NB4 (cell line): Measurements from ENCODE around the gene DGKI.

ENCODE experiments used
- DNase-seq: peaks from one replicate; pipeline ENCODE4 v3.0.0; 2010; ENCODE audit warnings: low read depth
- H3K4me3 ChIP-seq: one replicate; pipeline ENCODE4 v1.5.1; 2011; ENCODE audit warnings: mild to moderate bottlenecking, low read depth, low read length, moderate library complexity
- MYC ChIP-seq: IDR thresholded peaks from 2 replicates; pipeline ENCODE4 v1.6.1; 2011; ENCODE audit warnings: low read depth, low read length
- POLR2A ChIP-seq: IDR thresholded peaks from 2 replicates; pipeline ENCODE4 v1.6.1; 2011; ENCODE audit warnings: mild to moderate bottlenecking; ENCODE audit not compliant: insufficient read length; ENCODE audit errors: extremely low read depth
- TF ChIP-seq, protein P1 (sequence below): IDR thresholded peaks from 2 replicates; pipeline ENCODE4 v1.6.1; 2011; ENCODE audit warnings: low read depth, low read length
- TF ChIP-seq, protein P2 (sequence below): IDR thresholded peaks from one replicate; pipeline ENCODE4 v1.5.1; 2012; ENCODE audit warnings: low read depth, low read length

DGKI gene

DNA sequence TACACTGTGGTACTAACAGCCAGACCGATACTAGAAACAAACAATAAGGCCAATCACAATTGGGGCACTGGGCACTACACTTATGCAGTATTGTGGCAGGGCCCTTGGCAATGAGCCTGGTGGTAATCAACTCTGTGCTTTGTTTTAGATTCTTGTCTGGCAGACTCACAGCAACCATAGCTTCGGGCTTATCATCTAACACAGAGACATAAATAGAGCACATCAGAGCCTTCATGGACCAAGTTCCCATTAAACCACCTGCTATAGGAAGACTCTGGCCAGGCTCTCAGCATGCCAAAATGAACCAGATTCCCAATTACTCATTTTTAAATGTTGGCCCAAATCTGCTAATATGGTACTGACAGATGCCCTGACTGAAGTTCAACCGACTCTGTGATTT, 218.6 kb downstream of the DGKI start:
- H3K4me3 ChIP-seq = no peak overlapping the region
- no peak for DNase-seq
- TF ChIP-seq, protein P1, sequence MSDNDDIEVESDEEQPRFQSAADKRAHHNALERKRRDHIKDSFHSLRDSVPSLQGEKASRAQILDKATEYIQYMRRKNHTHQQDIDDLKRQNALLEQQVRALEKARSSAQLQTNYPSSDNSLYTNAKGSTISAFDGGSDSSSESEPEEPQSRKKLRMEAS = no peak
- TF ChIP-seq, protein P2, sequence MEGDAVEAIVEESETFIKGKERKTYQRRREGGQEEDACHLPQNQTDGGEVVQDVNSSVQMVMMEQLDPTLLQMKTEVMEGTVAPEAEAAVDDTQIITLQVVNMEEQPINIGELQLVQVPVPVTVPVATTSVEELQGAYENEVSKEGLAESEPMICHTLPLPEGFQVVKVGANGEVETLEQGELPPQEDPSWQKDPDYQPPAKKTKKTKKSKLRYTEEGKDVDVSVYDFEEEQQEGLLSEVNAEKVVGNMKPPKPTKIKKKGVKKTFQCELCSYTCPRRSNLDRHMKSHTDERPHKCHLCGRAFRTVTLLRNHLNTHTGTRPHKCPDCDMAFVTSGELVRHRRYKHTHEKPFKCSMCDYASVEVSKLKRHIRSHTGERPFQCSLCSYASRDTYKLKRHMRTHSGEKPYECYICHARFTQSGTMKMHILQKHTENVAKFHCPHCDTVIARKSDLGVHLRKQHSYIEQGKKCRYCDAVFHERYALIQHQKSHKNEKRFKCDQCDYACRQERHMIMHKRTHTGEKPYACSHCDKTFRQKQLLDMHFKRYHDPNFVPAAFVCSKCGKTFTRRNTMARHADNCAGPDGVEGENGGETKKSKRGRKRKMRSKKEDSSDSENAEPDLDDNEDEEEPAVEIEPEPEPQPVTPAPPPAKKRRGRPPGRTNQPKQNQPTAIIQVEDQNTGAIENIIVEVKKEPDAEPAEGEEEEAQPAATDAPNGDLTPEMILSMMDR = no peak
- TF ChIP-seq MYC (no peak), POLR2A (no peak)

DNA sequence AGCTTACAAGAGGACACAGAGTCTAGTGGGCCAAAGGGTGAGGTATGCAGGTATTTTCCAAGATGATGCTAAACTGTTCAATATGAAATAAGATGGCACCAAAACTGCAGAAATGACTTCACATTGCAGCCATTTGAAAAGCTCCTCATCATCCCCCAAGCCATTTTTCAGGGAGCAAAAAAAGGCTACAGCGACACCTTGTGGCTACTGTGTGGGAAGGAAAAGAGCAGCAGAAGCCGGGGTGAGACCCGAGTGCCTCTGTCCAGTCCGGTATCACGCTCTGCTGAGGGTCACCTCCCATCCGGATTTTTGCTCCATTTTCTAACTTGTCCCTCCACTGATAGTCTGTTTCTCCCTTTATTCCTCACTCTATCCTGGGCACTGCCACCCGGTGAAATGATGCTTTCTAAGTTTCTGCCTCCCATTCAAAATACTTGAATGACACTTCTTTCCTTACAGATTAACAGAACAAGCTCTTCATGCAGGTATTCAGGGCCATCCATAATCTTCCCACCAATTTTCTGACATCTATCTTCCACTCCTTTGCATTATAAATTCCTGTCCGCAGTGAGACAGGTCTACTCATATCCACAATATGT, 220.2 kb downstream of the DGKI start:
- H3K4me3 ChIP-seq = no peak overlapping the region
- TF ChIP-seq, protein P2 = peak; percentile 95
- TF ChIP-seq, protein P1 = no peak
- DNase-seq = peak; percentile 71

DNA sequence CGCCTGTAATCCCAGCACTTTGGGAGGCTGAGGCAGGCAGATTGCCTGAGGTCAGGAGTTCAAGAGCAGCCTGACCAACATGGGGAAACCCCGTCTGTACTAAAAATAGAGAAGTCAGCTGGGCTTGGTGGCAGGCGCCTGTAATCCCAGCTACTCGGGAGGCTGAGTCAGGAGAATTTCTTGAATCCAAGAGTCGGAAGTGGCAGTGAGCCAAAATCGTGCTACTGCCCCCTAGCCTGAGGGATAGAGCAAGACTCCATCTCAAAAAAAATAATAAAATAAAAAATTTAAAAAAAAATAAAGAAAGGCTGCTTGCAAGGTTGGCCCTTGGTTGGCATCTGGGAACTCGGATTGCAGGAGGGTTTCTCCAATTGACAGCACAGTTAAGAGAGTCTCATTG, 221.6 kb downstream of the DGKI start:
- no peak for TF ChIP-seq MYC
- TF ChIP-seq POLR2A = no peak
- TF ChIP-seq, protein P1 = no peak
- TF ChIP-seq, protein P2 = peak; percentile 1
- H3K4me3 ChIP-seq = no peak overlapping the region
- DNase-seq = no peak

DNA sequence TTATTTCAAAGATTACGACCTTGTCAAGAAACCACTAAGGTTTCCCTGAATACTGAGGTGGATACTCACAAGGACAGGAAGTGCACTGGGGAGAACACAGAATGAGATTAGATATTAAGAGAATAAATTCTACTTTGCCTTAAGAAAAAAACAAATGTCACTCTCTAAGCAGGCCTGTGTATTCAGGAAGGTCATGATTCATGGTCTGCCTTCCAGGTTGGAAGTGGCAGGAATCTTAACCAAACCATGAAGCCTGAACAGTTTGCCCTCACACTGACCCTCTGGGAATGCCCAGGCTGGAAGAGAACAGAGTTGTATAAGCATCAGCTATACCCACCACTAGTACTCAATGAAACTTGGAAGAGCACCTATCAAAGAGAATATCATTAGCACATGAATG, 227.6 kb downstream of the DGKI start:
- no peak overlapping the region for H3K4me3 ChIP-seq
- DNase-seq = no peak
- TF ChIP-seq, protein P2 = no peak
- TF ChIP-seq POLR2A (no peak), MYC (no peak)
- TF ChIP-seq, protein P1 = no peak

DNA sequence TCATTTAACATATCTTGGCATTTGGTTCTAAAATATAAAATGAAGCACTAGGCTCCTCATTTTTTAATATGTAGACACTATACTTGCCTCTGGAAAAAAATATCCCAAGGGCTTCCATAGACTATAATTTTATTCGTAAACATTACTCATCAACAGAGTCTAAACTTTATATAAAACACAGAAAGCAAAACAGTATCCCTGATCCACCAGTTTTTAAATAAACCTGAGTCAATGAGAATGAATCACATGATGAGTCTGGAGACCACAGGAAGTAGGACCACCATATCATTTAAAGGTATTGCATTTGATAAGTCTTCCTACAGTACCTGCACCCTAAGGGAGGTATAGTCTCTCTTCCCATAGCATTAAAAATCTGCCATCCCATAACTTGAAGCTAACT, 228.0 kb downstream of the DGKI start:
- no peak for DNase-seq
- TF ChIP-seq, protein P2 = no peak
- TF ChIP-seq POLR2A (no peak), MYC (no peak)
- TF ChIP-seq, protein P1 = no peak
- H3K4me3 ChIP-seq = no peak overlapping the region
